ENCODE results near the gene SCART1. TPM values are rescaled to one million over a fixed set of nuclear protein-coding genes. Genes with fewer than 3 reads are reported as not detected.

SCART1 gene
- total RNA-seq, 1 experiment from 2014 or later: 3.7 TPM

Other genes with a start within 250 kb of the SCART1 start
- not detected for gene UTF1, start 223.7 kb upstream of the SCART1 start, total RNA-seq (2021; ENCODE audit: unreplicated experiment)
- gene VENTX, start 216.1 kb upstream of the SCART1 start, total RNA-seq (2021; ENCODE audit: unreplicated experiment): not detected
- 4.1 TPM for gene ADAM8, start 177.1 kb upstream of the SCART1 start, total RNA-seq (2021; ENCODE audit: unreplicated experiment)
- 35.4 TPM for gene TUBGCP2, start 145.1 kb upstream of the SCART1 start, total RNA-seq (2021; ENCODE audit: unreplicated experiment)
- 49.0 TPM for gene ZNF511, start 145.0 kb upstream of the SCART1 start, total RNA-seq (2021; ENCODE audit: unreplicated experiment)
- 0.47 TPM for gene CALY, start 117.0 kb upstream of the SCART1 start, total RNA-seq (2021; ENCODE audit: unreplicated experiment)
- gene PRAP1, start 106.6 kb upstream of the SCART1 start, total RNA-seq (2021; ENCODE audit: unreplicated experiment): not detected
- 21.5 TPM for gene FUOM, start 95.9 kb upstream of the SCART1 start, total RNA-seq (2021; ENCODE audit: unreplicated experiment)
- gene ECHS1, start 80.6 kb upstream of the SCART1 start, total RNA-seq (2021; ENCODE audit: unreplicated experiment): 58.0 TPM
- gene PAOX, start 74.7 kb upstream of the SCART1 start, total RNA-seq (2021; ENCODE audit: unreplicated experiment): 3.5 TPM
- 23.1 TPM for gene MTG1, start 59.8 kb upstream of the SCART1 start, total RNA-seq (2021; ENCODE audit: unreplicated experiment)
- not detected for gene SPRN, start 29.3 kb upstream of the SCART1 start, total RNA-seq (2021; ENCODE audit: unreplicated experiment)
- gene CYP2E1, start 73.4 kb downstream of the SCART1 start, total RNA-seq (2021; ENCODE audit: unreplicated experiment): 1.5 TPM
- not detected for gene SYCE1, start 111.6 kb downstream of the SCART1 start, total RNA-seq (2021; ENCODE audit: unreplicated experiment)
- not detected for gene FRG2B, start 172.8 kb downstream of the SCART1 start, total RNA-seq (2021; ENCODE audit: unreplicated experiment)

Data from HCT116 (cell line).